Stomach smooth muscle (tissue), 2 donors: ENCODE measurements around the gene MMEL1.

Source experiments
- H3K27ac ChIP-seq: one replicate; pipeline ENCODE4 v1.7.0; 2013; ENCODE audit warnings: mild to moderate bottlenecking, low read length, inconsistent platforms
- H3K27me3 ChIP-seq, 2 donors: one replicate each; pipeline ENCODE4 v1.7.0; 2013; ENCODE audit warnings: low read length in 2 of 2; ENCODE audit not compliant: insufficient read depth in 2 of 2, control insufficient read depth in 1 of 2
- H3K36me3 ChIP-seq, 2 donors: one replicate each; pipeline ENCODE4 v1.7.0; 2013; ENCODE audit warnings: low read length in 2 of 2; ENCODE audit not compliant: control insufficient read depth in 2 of 2, insufficient read depth in 2 of 2
- H3K4me1 ChIP-seq: one replicate; pipeline ENCODE4 v1.7.0; 2013; ENCODE audit warnings: low read length; ENCODE audit not compliant: control insufficient read depth, insufficient read depth
- H3K4me3 ChIP-seq, 2 donors: one replicate each; pipeline ENCODE4 v1.7.0; 2013; ENCODE audit warnings: low read length in 2 of 2
- H3K9ac ChIP-seq, 2 donors: one replicate each; pipeline ENCODE4 v1.7.0; 2013; ENCODE audit warnings: low read length in 2 of 2, mild to moderate bottlenecking in 1 of 2
- H3K9me3 ChIP-seq, 2 donors: one replicate each; pipeline ENCODE4 v1.7.0; 2013; ENCODE audit warnings: low read length in 2 of 2; ENCODE audit not compliant: control insufficient read depth in 2 of 2
- donor health status: healthy.
- donor health status: Pancreatic carcinoma.

MMEL1 gene

GRCh38 chr1:2543543-2544092 is 89.2 kb downstream of the MMEL1 start:
- Histone ChIP-seq H3K27ac (no peak overlapping the region), H3K36me3 (no peaks in the 10 kb centered on the region), H3K27me3 (peaks cover 18 to 62% of the 10 kb centered on the region in 2 donors), H3K4me1 (peaks cover 44% of the 10 kb centered on the region), H3K4me3 (no peak overlapping the region), H3K9ac (no peak overlapping the region), H3K9me3 (no peaks in the 10 kb centered on the region)

DNA sequence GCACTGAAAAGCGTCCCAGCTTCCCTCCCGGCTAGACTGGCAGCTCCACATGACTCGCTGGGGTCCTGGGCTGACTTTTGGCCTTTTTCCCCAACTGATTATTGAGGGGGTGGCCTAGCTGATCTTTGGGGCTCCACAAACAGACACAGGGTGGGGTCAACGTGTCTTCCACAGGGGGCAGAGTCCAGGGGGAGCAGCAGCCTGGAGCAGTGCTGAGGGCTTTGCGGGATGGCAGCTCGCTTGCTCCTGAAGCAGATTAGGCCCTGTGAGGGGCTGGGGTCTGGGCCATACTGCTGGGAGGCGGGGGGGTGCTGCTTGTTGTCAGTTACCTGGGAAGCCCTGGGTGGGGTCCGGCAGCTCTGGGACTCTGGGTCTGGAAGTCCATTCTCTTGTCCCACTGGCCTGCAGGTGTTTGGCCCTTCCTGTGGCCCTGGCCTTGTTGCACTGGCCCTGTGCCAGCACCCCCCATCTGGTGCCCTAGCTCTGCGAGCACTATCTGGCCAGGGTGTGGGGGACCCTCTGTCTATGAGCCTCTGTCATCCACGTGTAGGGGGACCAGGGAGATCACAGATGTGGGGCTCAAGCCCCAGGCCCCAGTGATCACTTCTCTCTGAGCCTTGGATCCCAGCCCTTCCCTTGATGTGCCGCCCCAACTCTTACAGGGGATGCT is 90.4 kb downstream of the MMEL1 start:
- H3K9ac ChIP-seq: no peak overlapping the region
- H3K27ac ChIP-seq: no peak overlapping the region
- no peaks in the 10 kb centered on the region for H3K9me3 ChIP-seq
- H3K4me3 ChIP-seq: no peak overlapping the region
- H3K27me3 ChIP-seq: peaks cover 23 to 59% of the 10 kb centered on the region in 2 donors
- peaks cover 33% of the 10 kb centered on the region for H3K4me1 ChIP-seq
- H3K36me3 ChIP-seq: no peaks in the 10 kb centered on the region

GRCh38 chr1:2541619-2542245 is 91.1 kb downstream of the MMEL1 start:
- Histone ChIP-seq H3K27me3 (peaks cover 23 to 58% of the 10 kb centered on the region in 2 donors), H3K9ac (no peak overlapping the region), H3K27ac (no peak overlapping the region), H3K9me3 (no peaks in the 10 kb centered on the region), H3K4me1 (peaks cover 27% of the 10 kb centered on the region), H3K36me3 (no peaks in the 10 kb centered on the region), H3K4me3 (no peak overlapping the region)

- peaks cover 25 to 59% of the 10 kb centered on the region in 2 donors for H3K27me3 ChIP-seq
- H3K36me3 ChIP-seq: no peaks in the 10 kb centered on the region
- no peak overlapping the region for H3K27ac ChIP-seq
- H3K9me3 ChIP-seq: no peaks in the 10 kb centered on the region
- no peak overlapping the region for H3K9ac ChIP-seq
- H3K4me3 ChIP-seq: no peak overlapping the region
- peaks cover 21% of the 10 kb centered on the region for H3K4me1 ChIP-seq
Observed at GRCh38 chr1:2540816-2541492, 91.9 kb downstream of the MMEL1 start.
